Thymus (tissue), 11 donors: ENCODE measurements around the gene ZBED4. TPM values are rescaled to one million over a fixed set of nuclear protein-coding genes. Genes with fewer than 3 reads are reported as not detected.

Experiments
- DNase-seq, 9 donors: peaks; one replicate each; pipeline ENCODE4 v3.0.0-alpha.2; 2013; ENCODE audit warnings: low spot score in 9 of 9, low read depth in 6 of 9, missing footprints in 1 of 9
- H3K27ac ChIP-seq, 2 donors: one replicate each; pipeline ENCODE4 v1.5.1; 2013; ENCODE audit warnings: control low read depth in 1 of 2, low read depth in 1 of 2, low read length in 1 of 2, mild to moderate bottlenecking in 1 of 2, moderate library complexity in 1 of 2
- H3K27me3 ChIP-seq, 2 donors: one replicate each; pipeline ENCODE4 v1.5.1; 2013; ENCODE audit warnings: low read length in 1 of 2; ENCODE audit not compliant: control insufficient read depth in 2 of 2, insufficient read depth in 1 of 2
- H3K36me3 ChIP-seq, 2 donors: one replicate each; pipeline ENCODE4 v1.5.1; 2013; ENCODE audit warnings: low read length in 1 of 2, mild to moderate bottlenecking in 1 of 2, moderate library complexity in 1 of 2; ENCODE audit not compliant: control insufficient read depth in 2 of 2, insufficient read depth in 2 of 2
- H3K4me1 ChIP-seq, 2 donors: one replicate each; pipeline ENCODE4 v1.5.1; 2013; ENCODE audit warnings: low read length in 2 of 2; ENCODE audit not compliant: control insufficient read depth in 2 of 2, insufficient read depth in 2 of 2
- H3K4me3 ChIP-seq, 2 donors: one replicate each; pipeline ENCODE4 v1.5.1; 2013; ENCODE audit warnings: low read length in 2 of 2, control low read depth in 1 of 2, mild to moderate bottlenecking in 1 of 2
- H3K9me3 ChIP-seq, 2 donors: one replicate each; pipeline ENCODE4 v1.5.1; 2013; ENCODE audit warnings: low read length in 1 of 2, mild to moderate bottlenecking in 1 of 2; ENCODE audit not compliant: control insufficient read depth in 2 of 2, insufficient read depth in 1 of 2
- WGBS: extraction: QIAGEN DNeasy Blood & Tissue Kit; methylation state at CpG from one replicate; pipeline ENCODE4 v1.1.7; 2013; 5-methylcytosine and 5-hydroxymethylcytosine counted together
- polyA plus RNA-seq: library from polyadenylated mRNA; stranded (reverse); fragments of 200-250 nt; gene quantifications from one replicate; pipeline ENCODE4 v1.2.3, GENCODE V29; 2013
- total RNA-seq: library from RNA; stranded (reverse); fragments of 120-200 nt; gene quantifications from one replicate; pipeline ENCODE4 v1.2.4, GENCODE V29; 2013
- donor health status: healthy.

The ZBED4 gene
- total and polyA plus RNA-seq, 2 donors, result 6.4 to 9.9 TPM

DNA sequence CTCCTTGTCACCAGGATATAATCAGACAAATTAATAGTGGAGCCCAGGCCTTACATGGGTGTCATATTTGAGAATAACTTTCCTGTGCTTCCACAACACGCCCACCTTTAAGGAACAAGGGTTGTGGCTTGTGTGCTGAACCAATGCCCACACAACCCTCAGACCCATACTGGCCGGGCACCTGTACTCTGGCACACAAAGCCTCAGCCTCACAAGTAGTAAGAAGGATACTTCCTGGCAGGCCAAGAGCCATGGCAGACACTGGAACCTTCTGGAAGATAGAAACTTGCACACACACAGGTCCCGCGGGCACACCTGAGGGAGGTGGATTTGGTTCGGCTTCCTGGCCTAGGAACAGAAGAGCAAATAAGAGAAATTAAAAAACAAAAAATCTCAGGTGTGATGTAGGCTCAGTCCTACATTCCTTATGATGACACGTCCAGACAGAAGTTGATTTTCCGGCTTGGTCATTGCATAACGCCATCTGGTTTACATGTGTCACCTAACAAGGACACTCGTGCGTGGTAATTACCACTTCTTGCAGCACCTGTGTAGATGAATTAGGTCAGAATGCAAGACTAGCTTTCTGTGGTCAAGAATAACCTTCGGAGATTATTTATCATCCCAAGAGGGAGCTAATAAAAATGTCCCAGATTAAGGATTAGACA lies 20.2 kb upstream of the ZBED4 start:
- Histone ChIP-seq H3K36me3 (peaks cover 0 to 4% of the 10 kb centered on the region in 2 donors), H3K4me3 (no peak overlapping the region), H3K27ac (no peak overlapping the region), H3K4me1 (peaks cover 20 to 27% of the 10 kb centered on the region in 2 donors), H3K27me3 (peaks cover 0 to 2% of the 10 kb centered on the region in 2 donors), H3K9me3 (no peaks in the 10 kb centered on the region)
- DNase-seq, result no peak
- WGBS, result 95% methylated on average over 11 of the region's 11 CpGs

DNA sequence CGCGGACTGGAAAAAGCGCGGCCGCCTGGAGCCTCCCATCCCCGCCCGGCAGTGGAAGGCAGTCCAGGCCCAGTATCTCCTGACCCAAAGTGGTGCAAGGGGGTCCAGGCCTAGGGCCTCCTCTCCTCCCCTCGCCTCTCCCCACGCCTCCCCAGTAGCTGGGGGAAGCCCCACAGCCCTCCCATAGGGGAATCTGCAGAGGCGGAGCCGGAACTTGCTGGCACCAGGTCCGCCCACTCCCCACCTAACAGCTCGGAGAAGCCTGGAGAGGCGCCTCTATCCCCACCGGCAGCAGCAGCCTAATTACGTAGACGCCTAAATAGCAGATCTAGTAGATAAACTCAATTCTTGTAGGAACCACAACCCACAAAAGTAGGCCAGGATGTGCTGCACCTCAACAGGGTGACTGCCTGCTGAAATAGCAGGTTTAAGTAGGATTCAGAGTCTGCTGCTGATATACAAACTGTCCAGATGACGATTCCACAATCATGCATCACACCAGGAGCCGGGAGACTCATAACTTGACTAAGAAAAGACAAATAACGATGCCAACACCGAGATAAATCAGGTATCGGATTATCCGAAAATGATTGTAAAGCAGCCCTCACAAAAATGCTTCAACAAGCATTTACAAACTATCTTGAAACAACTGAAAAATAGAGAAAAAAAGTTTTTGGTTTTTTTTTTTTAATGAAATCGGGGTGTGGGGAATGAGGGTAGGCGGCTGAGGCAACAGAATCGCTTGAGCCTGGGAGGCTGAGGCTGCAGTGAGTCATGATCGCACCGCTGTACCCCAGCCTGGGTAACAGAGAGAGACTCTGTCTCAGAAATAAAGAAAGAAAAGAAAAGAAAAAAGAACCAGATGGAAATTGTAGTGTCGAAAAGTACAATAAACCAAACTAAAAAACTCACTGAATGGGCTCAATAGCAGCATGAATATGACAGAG lies 14.6 kb upstream of the ZBED4 start:
- peak overlapping the region; percentile 73 to 93 for H3K27ac ChIP-seq
- H3K27me3 ChIP-seq, result peaks cover 0 to 2% of the 10 kb centered on the region in 2 donors
- peaks cover 10 to 20% of the 10 kb centered on the region in 2 donors for H3K4me1 ChIP-seq
- H3K9me3 ChIP-seq, result no peaks in the 10 kb centered on the region
- peak overlapping the region; percentile 10 to 48 for H3K4me3 ChIP-seq
- peak in 8 of 9 donors; percentile 71 to 95 (median 86) for DNase-seq
- H3K36me3 ChIP-seq, result peaks cover 0 to 4% of the 10 kb centered on the region in 2 donors
- WGBS, result 30% methylated on average over 29 of the region's 29 CpGs

DNA sequence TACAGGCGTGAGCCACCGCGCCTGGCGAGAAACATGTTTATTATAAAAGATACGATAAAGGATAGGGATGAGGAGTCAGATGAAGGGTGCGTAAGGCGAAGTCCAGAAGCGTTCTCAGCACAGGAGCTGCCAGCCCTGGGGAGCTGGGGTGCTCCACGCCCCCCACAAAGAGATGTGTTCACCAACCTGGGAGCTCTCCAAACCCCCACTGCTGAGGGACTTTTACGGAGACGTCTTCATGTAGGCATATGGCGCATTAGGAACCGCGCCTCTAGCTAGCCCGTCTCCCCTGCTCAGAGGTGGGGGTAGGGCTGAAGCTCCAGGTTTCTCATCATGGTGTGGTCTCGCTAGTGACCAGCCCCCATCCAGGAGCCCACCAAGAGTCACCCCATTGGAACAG lies 8.4 kb upstream of the ZBED4 start:
- H3K4me3 ChIP-seq, result no peak overlapping the region
- peaks cover 5 to 12% of the 10 kb centered on the region in 2 donors for H3K4me1 ChIP-seq
- WGBS, result 91% methylated on average over 16 of the region's 16 CpGs
- H3K9me3 ChIP-seq, result no peaks in the 10 kb centered on the region
- H3K27ac ChIP-seq, result no peak overlapping the region
- peaks cover 0 to 3% of the 10 kb centered on the region in 2 donors for H3K36me3 ChIP-seq
- peaks cover 39 to 57% of the 10 kb centered on the region in 2 donors for H3K27me3 ChIP-seq
- no peak for DNase-seq

DNA sequence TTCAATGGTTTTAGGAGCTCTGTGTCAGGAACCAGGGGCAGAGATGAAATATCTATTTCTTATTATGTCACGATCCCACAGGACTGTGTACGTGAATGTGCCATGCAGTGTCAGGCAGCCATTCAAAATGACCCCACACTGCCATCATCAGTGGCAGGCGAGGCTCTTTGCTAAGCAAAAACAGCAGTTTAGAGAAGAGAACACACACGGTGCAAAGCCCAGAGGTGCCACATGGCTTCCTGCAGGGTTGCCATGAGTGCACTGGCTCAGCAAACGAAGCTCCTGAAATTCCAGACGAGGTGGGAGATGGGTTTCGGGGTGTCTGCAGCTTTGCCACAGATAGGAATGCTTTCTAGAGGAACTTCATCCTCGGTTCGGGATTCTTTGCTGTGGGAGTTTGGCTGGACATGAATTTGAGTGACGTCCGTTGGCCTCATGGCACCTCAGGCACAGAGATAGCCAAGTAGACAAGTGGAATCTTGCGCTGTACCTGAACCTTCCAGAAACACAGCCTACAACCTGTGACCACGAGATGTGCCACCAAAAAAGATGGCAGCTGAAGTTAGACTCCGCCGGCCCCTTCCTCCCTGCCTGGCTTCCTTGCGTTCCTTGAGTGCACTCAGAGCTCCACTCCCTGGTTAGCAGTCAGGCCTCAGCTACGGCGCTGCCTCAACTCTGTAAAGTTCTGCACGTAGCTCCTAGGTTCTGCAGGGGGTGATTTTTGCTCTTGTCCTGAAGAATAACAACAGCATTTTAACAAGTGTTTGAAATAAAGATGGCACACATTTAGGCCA lies 7.8 kb upstream of the ZBED4 start:
- Histone ChIP-seq H3K9me3 (no peaks in the 10 kb centered on the region), H3K27me3 (peaks cover 44 to 63% of the 10 kb centered on the region in 2 donors), H3K27ac (no peak overlapping the region), H3K36me3 (peaks cover 0 to 3% of the 10 kb centered on the region in 2 donors), H3K4me3 (no peak overlapping the region), H3K4me1 (peaks cover 5 to 16% of the 10 kb centered on the region in 2 donors)
- DNase-seq, result no peak
- 92% methylated on average over 19 of the region's 19 CpGs for WGBS

DNA sequence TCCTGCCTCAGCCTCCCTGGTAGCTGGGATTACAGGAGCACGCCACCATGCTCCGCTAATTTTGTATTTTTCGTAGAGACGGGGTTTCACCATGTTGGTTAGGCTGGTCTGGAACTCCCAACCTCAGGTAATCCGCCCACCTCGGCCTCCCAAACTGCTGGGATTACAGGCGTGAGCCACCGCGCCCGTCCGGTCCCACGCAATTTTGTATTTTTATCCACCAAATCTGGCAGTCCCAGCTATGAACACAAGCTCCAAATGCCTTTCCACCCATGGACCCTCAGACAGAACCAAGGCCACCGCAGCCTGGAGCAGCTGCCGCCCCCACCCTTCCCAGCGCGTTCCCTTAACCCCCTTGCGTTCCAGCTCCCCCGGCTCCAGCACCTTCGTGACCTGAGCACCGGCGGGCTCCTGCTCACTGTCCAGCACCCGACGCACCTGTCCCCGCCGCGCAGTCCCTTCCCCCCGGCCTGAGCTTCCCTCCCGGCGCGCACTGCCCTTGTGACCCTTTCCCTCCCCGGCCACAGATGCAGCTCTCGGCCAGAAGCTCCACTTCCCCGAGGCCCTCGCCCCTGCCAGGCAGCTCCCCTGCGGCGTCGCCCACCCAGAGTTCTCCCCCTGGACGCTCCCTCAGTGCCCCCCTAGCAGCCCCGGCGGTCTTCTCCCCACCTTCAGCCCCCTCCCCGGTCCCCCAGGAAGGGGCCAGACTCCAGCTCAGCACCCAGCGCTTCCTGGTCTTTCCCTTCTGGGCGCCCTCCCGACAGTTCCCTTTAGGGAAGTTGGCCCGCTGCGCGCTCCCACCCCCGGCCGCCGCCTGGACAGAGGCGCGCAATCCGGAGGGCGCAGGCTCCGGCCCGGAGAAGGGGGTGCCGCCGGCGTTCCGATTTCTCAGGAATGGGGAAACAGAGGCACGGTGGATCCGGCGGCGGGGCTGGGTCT lies 5.6 kb upstream of the ZBED4 start:
- Histone ChIP-seq H3K36me3 (peaks cover 0 to 3% of the 10 kb centered on the region in 2 donors), H3K27me3 (peaks cover 44 to 75% of the 10 kb centered on the region in 2 donors), H3K4me3 (peak overlapping the region in 1 of 2 donors; percentile 48), H3K4me1 (peaks cover 5 to 36% of the 10 kb centered on the region in 2 donors), H3K9me3 (no peaks in the 10 kb centered on the region), H3K27ac (peak overlapping the region in 1 of 2 donors; percentile 18)
- DNase-seq, result no peak
- WGBS, result 31% methylated on average over 64 of the region's 64 CpGs

DNA sequence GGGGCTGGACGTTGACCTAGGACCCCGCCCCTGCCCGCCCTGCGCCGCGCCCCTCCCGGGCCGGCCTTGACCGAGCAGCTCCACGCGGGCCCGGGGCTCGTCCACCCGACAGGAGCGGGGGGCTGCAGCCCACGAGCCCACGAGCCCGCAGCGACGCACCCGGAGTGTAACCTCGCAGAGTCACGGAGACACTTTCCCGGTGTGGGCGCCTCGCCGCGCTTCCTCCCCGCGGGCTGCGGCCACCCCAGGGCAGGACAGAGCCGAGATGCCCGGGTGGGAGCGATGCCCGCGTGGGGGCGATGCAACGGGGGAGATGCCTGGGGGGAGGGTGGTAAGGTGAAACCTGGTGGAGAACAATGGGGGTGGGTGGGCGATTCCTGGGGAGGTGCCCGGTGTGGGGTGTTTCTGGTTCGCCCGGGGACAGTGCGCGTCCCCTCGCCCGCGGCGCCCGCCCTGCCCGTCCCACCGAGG lies 4.9 kb upstream of the ZBED4 start:
- Histone ChIP-seq H3K36me3 (peaks cover 0 to 3% of the 10 kb centered on the region in 2 donors), H3K27ac (no peak overlapping the region), H3K4me1 (peaks cover 5 to 36% of the 10 kb centered on the region in 2 donors), H3K4me3 (peak overlapping the region in 1 of 2 donors; percentile 48), H3K27me3 (peaks cover 44 to 75% of the 10 kb centered on the region in 2 donors), H3K9me3 (no peaks in the 10 kb centered on the region)
- 1% methylated on average over 51 of the region's 51 CpGs for whole genome bisulfite sequencing
- no peak for DNase-seq

DNA sequence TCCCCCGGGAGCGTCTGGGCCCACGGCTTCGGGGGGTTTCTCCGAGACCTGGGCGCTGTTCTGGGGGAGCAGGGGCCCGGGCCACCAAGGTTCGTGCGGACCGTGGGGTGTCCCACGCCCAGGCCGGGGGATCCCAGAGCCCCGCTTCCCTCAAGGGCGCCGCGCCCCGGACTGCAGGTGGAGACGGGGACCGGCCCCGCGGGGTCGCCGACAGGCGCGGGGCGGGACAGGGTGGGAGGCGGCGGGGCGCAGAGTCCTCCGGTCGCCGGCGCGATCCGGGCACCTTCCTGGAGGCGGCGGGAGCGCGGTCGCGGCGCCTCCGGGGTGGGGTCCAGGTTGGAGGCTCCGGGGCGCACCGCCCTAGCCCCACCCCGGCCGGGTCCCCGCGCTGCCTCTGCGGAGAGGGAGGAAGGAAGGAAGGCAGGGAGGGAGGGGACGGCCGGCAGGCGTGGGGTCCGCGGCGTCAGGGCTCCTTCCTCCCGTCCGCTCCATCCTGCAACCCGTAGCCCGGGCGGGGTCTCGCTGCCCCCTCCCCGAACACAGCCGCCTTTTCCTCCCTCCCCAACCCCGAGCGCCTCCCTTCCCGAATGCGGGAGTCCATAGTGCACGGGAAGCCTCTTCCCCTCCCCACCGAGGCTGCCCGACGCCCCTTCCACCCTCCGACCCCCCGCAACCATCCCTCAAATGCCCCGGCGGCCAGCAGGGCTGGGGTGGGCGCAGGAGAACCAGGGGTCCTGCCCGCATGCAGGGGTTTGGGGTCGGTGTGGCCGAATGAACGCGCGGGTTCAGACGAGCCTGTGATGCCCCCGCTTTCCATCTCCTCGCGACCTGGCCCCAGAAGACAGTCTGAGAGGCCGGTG lies 4.3 kb upstream of the ZBED4 start:
- DNase-seq, result no peak
- H3K27ac ChIP-seq, result no peak overlapping the region
- WGBS, result 5% methylated on average over 89 of the region's 89 CpGs
- H3K9me3 ChIP-seq, result no peaks in the 10 kb centered on the region
- peaks cover 7 to 38% of the 10 kb centered on the region in 2 donors for H3K4me1 ChIP-seq
- H3K27me3 ChIP-seq, result peaks cover 44 to 75% of the 10 kb centered on the region in 2 donors
- H3K36me3 ChIP-seq, result peaks cover 0 to 3% of the 10 kb centered on the region in 2 donors
- H3K4me3 ChIP-seq, result peak overlapping the region in 1 of 2 donors; percentile 48
